OCI-LY3 (cell line): ENCODE results near the gene MED29.
A peak's percentile ranks its signal among the peaks of the same experiment; 100 is the strongest.

Experiments
- H2AFZ ChIP-seq: fragments of 200-600, 300-600 bp; shearing (Covaris generic); 2 replicates; pipeline ENCODE4 v1.6.0; 2014; ENCODE audit warnings: antibody characterized with exemption, low read depth, low read length
- H3K27ac ChIP-seq: fragments of 200-600, 300-600 bp; sonication (generic); 2 replicates; pipeline ENCODE4 v1.5.1; 2014; ENCODE audit warnings: mild to moderate bottlenecking, low read length, moderate library complexity, mixed read lengths
- H3K27me3 ChIP-seq: fragments of 200-600, 300-600 bp; sonication (generic); 2 replicates; pipeline ENCODE4 v1.6.1; 2014; ENCODE audit warnings: low read depth, low read length, mixed read lengths
- H3K36me3 ChIP-seq: fragments of 200-600, 300-600 bp; sonication (generic); replicated peaks from 2 replicates; pipeline ENCODE3; 2014; ENCODE audit warnings: low read depth, low read length, mixed read lengths
- H3K4me1 ChIP-seq: fragments of 300-600, 200-600 bp; sonication (generic); 2 replicates; pipeline ENCODE4 v1.6.1; 2014; ENCODE audit warnings: low read length, mixed read lengths
- H3K4me2 ChIP-seq: fragments of 200-600, 300-600 bp; sonication (generic); 2 replicates; pipeline ENCODE4 v1.6.1; 2014; ENCODE audit warnings: low read length, mixed read lengths
- H3K4me3 ChIP-seq: fragments of 300-600, 200-600 bp; sonication (generic); 2 replicates; pipeline ENCODE4 v1.5.1; 2014; ENCODE audit warnings: antibody characterized with exemption, mild to moderate bottlenecking, low read length, moderate library complexity
- H3K79me2 ChIP-seq: fragments of 300-600, 200-600 bp; shearing (Covaris generic); 2 replicates; pipeline ENCODE4 v1.6.1; 2014; ENCODE audit warnings: mild to moderate bottlenecking, low read length, mixed read lengths
- H3K9ac ChIP-seq: fragments of 300-600, 200-600 bp; shearing (Covaris generic); 2 replicates; pipeline ENCODE4 v1.6.0; 2014; ENCODE audit warnings: mild to moderate bottlenecking, low read length, moderate library complexity
- H3K9me3 ChIP-seq: fragments of 200-600, 300-600 bp; shearing (Covaris generic); 2 replicates; pipeline ENCODE4 v1.6.1; 2014; ENCODE audit warnings: low read length, mixed read lengths; ENCODE audit not compliant: insufficient read depth
- H4K20me1 ChIP-seq: fragments of 200-600, 300-600 bp; sonication (generic); 2 replicates; pipeline ENCODE4 v1.6.1; 2016; ENCODE audit warnings: low read length, mixed read lengths; ENCODE audit not compliant: insufficient read depth
- CTCF ChIP-seq: fragments of 200-600, 300-600 bp; sonication (generic); IDR thresholded peaks from 2 replicates; pipeline ENCODE4 v1.5.1; 2014; ENCODE audit warnings: antibody characterized with exemption, low read length, low read depth
- EZH2phosphoT487 ChIP-seq: fragments of 200-600 bp; shearing (Covaris generic); IDR thresholded peaks from 2 replicates; pipeline ENCODE4 v1.6.1; 2018; ENCODE audit warnings: antibody characterized with exemption, mixed run types, low read depth

MED29 gene

GRCh38 chr19:39401070-39401548, 9.9 kb downstream of the MED29 start:
- no peaks in the 10 kb centered on the region for H3K79me2 ChIP-seq
- TF ChIP-seq EZH2phosphoT487 (no peak), CTCF (no peak)
- H3K9ac ChIP-seq, result peak overlapping the region; percentile 91; the same call in 1 of the 2 replicates
- H2AFZ ChIP-seq, result no peak overlapping the region
- peak overlapping the region; percentile 96 for H3K4me2 ChIP-seq
- H4K20me1 ChIP-seq, result no peaks in the 10 kb centered on the region
- peak overlapping the region; percentile 87 for H3K27ac ChIP-seq
- H3K27me3 ChIP-seq, result no peaks in the 10 kb centered on the region
- peaks cover 82% of the 10 kb centered on the region for H3K4me1 ChIP-seq
- no peaks in the 10 kb centered on the region; the same call in 1 of the 2 replicates for H3K9me3 ChIP-seq
- H3K4me3 ChIP-seq, result peak overlapping the region; percentile 72; the same call in 1 of the 2 replicates
- H3K36me3 ChIP-seq, result peaks cover 19% of the 10 kb centered on the region

- Histone ChIP-seq H4K20me1 (no peaks in the 10 kb centered on the region), H3K36me3 (peaks cover 19% of the 10 kb centered on the region), H3K27ac (peak overlapping the region; percentile 87), H3K4me2 (peak overlapping the region; percentile 96), H3K4me1 (peaks cover 82% of the 10 kb centered on the region), H3K79me2 (peaks cover 1% of the 10 kb centered on the region), H3K9me3 (no peaks in the 10 kb centered on the region; the same call in 1 of the 2 replicates), H3K9ac (peak overlapping the region; percentile 91), H3K27me3 (no peaks in the 10 kb centered on the region), H3K4me3 (peak overlapping the region; percentile 72), H2AFZ (peak overlapping the region; percentile 30; the same call in 1 of the 2 replicates)
- TF ChIP-seq EZH2phosphoT487 (no peak), CTCF (no peak)
Observed at GRCh38 chr19:39401549-39402345, 10.6 kb downstream of the MED29 start.

- peak overlapping the region; percentile 72 for H3K4me3 ChIP-seq
- peak overlapping the region; percentile 91 for H3K9ac ChIP-seq
- peaks cover 22% of the 10 kb centered on the region for H3K36me3 ChIP-seq
- peak overlapping the region; percentile 30; the same call in 1 of the 2 replicates for H2AFZ ChIP-seq
- peaks cover 10% of the 10 kb centered on the region for H3K79me2 ChIP-seq
- H3K4me1 ChIP-seq, result peaks cover 79% of the 10 kb centered on the region
- peaks cover 5% of the 10 kb centered on the region for H4K20me1 ChIP-seq
- TF ChIP-seq CTCF (no peak), EZH2phosphoT487 (no peak)
- H3K4me2 ChIP-seq, result peak overlapping the region; percentile 96
- H3K27ac ChIP-seq, result peak overlapping the region; percentile 87
- no peaks in the 10 kb centered on the region; the same call in 1 of the 2 replicates for H3K9me3 ChIP-seq
- H3K27me3 ChIP-seq, result no peaks in the 10 kb centered on the region
Observed at GRCh38 chr19:39402346-39403300, 11.4 kb downstream of the MED29 start.
